Measurements from ENCODE around the gene BTG4.

BTG4 gene

GRCh38 chr11:111479666-111480065, 32.5 kb downstream of the BTG4 start:
- DNase-seq, result no peak

GRCh38 chr11:111477898-111478297, 34.3 kb downstream of the BTG4 start:
- DNase-seq, result no peak

GRCh38 chr11:111476956-111477355, 35.2 kb downstream of the BTG4 start:
- DNase-seq, result no peak

GRCh38 chr11:111476366-111476765, 35.8 kb downstream of the BTG4 start:
- DNase-seq, result no peak

DNA sequence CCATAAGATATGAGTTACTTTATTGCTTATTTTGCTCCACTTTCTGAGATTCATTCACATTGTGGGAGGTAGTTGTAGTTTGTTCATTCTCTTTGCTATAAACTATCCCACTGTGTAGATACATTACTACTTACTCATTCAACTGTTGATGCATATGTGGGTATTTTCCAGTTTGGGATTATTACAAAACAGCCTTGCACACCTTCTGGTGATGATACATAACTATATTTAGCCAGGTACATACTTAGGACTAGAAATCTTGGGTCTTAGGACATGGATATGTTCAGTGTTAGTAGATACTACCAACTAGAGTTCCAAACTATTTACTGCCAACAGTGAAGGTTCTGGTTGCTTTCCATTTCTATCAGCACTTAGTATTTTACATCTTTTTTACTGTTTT, 37.8 kb downstream of the BTG4 start:
- no peak for DNase-seq

GRCh38 chr11:111472228-111472627, 40.0 kb downstream of the BTG4 start:
- no peak for DNase-seq

DNA sequence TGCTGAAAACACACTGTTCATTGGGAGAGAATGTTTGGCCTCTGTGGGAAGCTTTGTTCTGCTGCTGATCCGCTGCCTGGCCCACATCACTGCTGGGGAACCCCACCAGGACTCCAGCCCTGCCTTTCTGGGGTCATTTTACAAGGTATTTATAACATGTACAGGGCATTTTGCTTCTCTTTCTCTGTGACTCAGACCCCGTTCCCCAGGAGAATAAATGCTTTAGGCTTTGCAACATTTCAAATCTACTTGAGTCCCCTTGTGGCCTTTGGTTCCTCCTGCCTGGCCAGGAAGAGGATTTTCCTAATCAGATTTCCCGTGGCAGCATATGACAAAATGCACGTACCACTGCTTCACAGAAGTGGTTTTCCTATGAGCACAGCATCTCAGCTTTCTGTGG, 43.0 kb downstream of the BTG4 start:
- no peak for DNase-seq

- DNase-seq, result no peak
Measured at GRCh38 chr11:111466615-111467014, 45.6 kb downstream of the BTG4 start.

DNA sequence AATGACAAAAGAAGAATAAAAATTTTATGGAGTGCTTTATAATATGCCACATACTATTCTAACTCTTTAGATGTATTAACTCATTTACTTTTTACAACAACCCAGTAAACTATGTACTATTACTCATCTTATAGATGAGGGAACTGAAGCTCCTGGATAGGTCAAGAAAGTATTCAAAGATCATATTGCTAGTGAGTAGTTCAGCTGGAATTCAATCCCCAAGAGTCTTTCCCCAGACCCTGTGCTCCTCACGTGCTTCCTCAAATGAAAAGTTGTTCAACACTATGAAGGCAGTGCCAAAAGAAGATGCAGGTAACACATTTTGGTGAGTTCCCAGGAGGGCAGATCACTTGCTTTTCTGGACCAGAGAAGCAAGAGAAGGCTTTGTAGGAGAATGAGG, 46.8 kb downstream of the BTG4 start:
- DNase-seq, result no peak

GRCh38 chr11:111463276-111463675, 48.9 kb downstream of the BTG4 start:
- no peak for DNase-seq

GRCh38 chr11:111462329-111462728, 49.9 kb downstream of the BTG4 start:
- no peak for DNase-seq

GRCh38 chr11:111461460-111462235, 50.5 kb downstream of the BTG4 start:
- no peak for DNase-seq

DNA sequence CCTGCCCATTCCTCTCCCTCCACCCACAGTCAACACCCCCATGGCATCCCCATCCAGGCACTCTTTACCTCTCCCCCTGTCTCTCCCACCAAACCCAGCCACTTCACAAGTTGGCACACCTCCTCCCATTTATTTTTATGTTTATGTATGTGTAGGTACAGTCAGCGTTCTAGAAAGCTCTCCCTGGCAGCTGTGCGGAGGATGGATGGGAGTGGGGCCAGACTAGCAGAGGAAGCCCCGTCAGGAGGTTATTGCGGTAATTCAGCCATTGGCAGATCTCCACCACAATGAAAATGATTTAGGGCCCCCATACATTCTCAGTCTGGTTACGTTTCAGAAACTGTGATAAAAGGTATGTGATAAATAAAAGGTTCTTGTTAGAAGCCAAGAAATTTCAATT, 51.3 kb downstream of the BTG4 start:
- DNase-seq, result no peak

DNA sequence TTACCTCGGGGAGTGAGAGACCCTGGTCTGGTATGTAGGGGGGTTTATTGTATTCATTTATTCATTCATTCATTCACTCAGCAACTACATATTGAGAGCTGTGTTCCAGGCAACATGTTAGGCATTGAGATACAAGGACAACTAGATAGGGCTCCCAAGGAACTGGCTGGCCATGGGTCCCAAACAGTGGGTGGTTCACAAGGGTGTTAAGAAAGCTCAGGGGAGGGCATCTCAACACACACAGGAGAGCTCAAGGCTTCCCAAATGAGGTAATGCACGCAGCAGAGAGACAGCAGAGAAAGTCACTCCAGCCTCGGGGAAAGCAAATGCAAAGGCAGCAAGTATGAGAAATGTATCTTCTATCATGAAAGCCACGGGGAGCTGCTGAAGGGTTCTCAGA, 51.8 kb downstream of the BTG4 start:
- no peak for DNase-seq

GRCh38 chr11:111459506-111460270, 52.5 kb downstream of the BTG4 start:
- DNase-seq, result no peak

DNA sequence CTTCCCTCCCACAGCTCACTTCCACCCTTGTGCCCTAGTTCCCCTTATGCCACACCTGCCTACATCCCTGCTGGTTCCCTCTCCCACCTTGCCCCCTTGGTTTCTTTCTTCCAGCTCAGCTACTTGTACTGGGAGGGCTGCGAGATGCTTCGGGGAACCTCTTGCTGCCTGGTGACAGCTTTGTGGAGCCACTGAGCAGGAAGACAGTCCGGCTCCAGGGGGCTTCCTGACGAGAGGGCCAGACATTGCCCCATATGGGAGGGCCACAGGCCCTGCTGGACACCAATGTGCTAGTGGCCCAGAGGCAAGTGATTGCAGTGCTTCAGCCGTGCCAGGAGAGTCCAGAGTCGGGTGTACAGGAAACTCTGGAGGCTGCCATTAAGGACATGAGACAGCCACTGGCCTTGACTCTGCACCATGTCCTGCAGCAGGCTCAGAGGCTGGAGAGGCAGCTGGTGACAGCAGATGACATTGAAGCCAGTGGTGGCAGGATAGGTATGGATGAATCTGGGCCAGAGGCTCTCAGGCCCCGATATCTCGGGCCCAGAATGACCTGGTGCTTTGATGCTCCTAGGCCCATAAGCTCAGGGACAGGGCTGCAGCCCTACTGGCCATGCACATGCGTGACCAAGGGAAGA, 54.3 kb downstream of the BTG4 start:
- DNase-seq, result no peak

GRCh38 chr11:111456859-111457730, 55.1 kb downstream of the BTG4 start:
- no peak for DNase-seq

GRCh38 chr11:111456086-111456858, 55.9 kb downstream of the BTG4 start:
- no peak for DNase-seq

- no peak for DNase-seq
Measured at GRCh38 chr11:111455291-111456085, 56.7 kb downstream of the BTG4 start.

DNA sequence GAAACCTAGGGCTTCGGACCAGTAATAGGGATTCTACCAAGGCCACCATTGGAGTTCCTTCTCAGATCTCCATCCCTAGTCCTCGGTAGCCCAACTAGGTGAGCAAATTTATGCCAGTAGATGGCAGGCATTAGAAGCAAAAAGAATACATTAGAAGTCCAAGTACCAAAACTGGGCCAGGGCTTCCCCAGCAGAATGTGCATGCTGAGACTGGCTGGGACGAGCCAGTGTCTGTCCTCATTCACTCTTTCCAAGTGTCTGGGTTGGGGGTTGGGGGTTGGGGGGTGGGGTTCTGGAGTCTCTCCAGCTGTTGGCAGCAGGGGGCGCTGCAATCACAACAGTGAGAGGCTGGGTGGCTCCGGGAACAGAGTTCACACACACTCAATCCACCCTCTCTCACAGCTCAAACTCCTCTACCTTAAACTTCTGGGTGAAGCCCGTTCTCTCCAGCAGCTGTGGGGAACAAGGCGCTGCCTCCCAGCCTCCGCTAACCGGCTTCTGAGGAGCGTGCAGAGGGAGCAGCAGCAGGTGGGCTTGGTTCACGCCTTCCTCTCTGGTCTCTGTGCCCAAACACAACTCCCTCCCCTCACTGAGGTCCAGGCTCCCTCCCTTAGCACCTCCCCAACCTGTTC, 57.5 kb downstream of the BTG4 start:
- DNase-seq, result no peak
